K562 (cell line): ENCODE results near the gene CORO6. TPM values are rescaled to one million over a fixed set of nuclear protein-coding genes. Genes with fewer than 3 reads are reported as not detected.

Experiments used
- CBX5 ChIP-seq: IDR thresholded peaks from 2 replicates; pipeline ENCODE4 v1.6.1; 2014; ENCODE audit warnings: low read depth, borderline replicate concordance
- CCAR2 ChIP-seq: fragments of 200-400 bp; formaldehyde crosslinking; IDR thresholded peaks from 2 replicates; pipeline ENCODE4 v1.6.1; 2017; ENCODE audit warnings: mild to moderate bottlenecking, low read depth, low read length
- DLX4 ChIP-seq: fragments of 250-450 bp; sonication (Bioruptor Pico); IDR thresholded peaks from 2 replicates; pipeline ENCODE4 v1.6.1; 2021; ENCODE audit warnings: mild to moderate bottlenecking
- ETS2 ChIP-seq: IDR thresholded peaks from 2 replicates; pipeline ENCODE4 v1.6.1; 2016; ENCODE audit warnings: borderline replicate concordance, missing genetic modification characterization, mild to moderate bottlenecking, moderate library complexity, missing compliant biosample characterization; ENCODE audit not compliant: poor library complexity, severe bottlenecking
- GABPA ChIP-seq: fragments of 200-800 bp; sonication (Bioruptor generic); conservative IDR thresholded peaks from 2 replicates; pipeline ENCODE4 v1.6.1; 2016; ENCODE audit warnings: low read depth, missing genetic modification characterization, missing compliant biosample characterization
- HMBOX1 ChIP-seq: sonication (generic); IDR thresholded peaks from 2 replicates; pipeline ENCODE4 v1.6.1; 2016
- IFI16 ChIP-seq: fragments of 250-450 bp; sonication (Bioruptor Pico); IDR thresholded peaks from 2 replicates; pipeline ENCODE4 v2.1.2; 2022; ENCODE audit warnings: mild to moderate bottlenecking, inconsistent platforms
- KAT7 ChIP-seq: sonication (generic); formaldehyde crosslinking; IDR thresholded peaks from 2 replicates; pipeline ENCODE4 v1.8.0; 2022; ENCODE audit warnings: missing genetic modification reagents, mild to moderate bottlenecking, borderline replicate concordance
- NCOA6 ChIP-seq: fragments of 450-650 bp; IDR thresholded peaks from 2 replicates; pipeline ENCODE4 v1.6.1; 2017; ENCODE audit warnings: mild to moderate bottlenecking
- SUPT5H ChIP-seq: fragments of 450-650 bp; IDR thresholded peaks from 2 replicates; pipeline ENCODE4 v1.6.1; 2016
- ZBTB49 ChIP-seq: sonication (generic); formaldehyde crosslinking; IDR thresholded peaks from 2 replicates; pipeline ENCODE4 v1.8.0; 2022; ENCODE audit warnings: missing genetic modification reagents, mild to moderate bottlenecking, borderline replicate concordance
- ZBTB7A ChIP-seq: IDR thresholded peaks from 2 replicates; pipeline ENCODE4 v1.6.1; 2011; ENCODE audit warnings: low read depth, mild to moderate bottlenecking, low read length, moderate library complexity, borderline replicate concordance; ENCODE audit not compliant: control insufficient read depth
- ZBTB9 ChIP-seq: fragments of 450-650 bp; formaldehyde crosslinking; IDR thresholded peaks from 2 replicates; pipeline ENCODE4 v1.4.0; 2020; ENCODE audit warnings: mild to moderate bottlenecking, moderate library complexity
- ZC3H4 ChIP-seq: sonication (generic); formaldehyde crosslinking; IDR thresholded peaks from 2 replicates; pipeline ENCODE4 v1.9.0; 2021; ENCODE audit warnings: missing genetic modification reagents, borderline replicate concordance
- ZNF239 ChIP-seq: fragments of 250-450 bp; sonication (Bioruptor Pico); IDR thresholded peaks from 2 replicates; pipeline ENCODE4 v1.4.0; 2020; ENCODE audit warnings: mild to moderate bottlenecking
- ZNF282 ChIP-seq: sonication (generic); formaldehyde crosslinking; IDR thresholded peaks from 2 replicates; pipeline ENCODE4 v1.8.1; 2023; ENCODE audit warnings: missing genetic modification reagents
- ZNF3 ChIP-seq: fragments of 250-450 bp; sonication (Bioruptor Pico); IDR thresholded peaks from 2 replicates; pipeline ENCODE4 v1.5.0; 2021; ENCODE audit warnings: mild to moderate bottlenecking, moderate library complexity
- ZNF511 ChIP-seq: sonication (generic); formaldehyde crosslinking; IDR thresholded peaks from 2 replicates; pipeline ENCODE4 v1.8.0; 2022; ENCODE audit warnings: mild to moderate bottlenecking, missing genetic modification reagents
- ZNF551 ChIP-seq: fragments of 250-450 bp; sonication (Bioruptor Pico); IDR thresholded peaks from 2 replicates; pipeline ENCODE4 v1.5.0; 2021; ENCODE audit warnings: mild to moderate bottlenecking, moderate library complexity
- ZNF77 ChIP-seq: fragments of 250-450 bp; sonication (Bioruptor Pico); IDR thresholded peaks from 2 replicates; pipeline ENCODE4 v1.5.0; 2020
- polyA plus RNA-seq, 8 experiments: library from polyadenylated mRNA; depleted of rRNA in 4 of 8; stranded (reverse) in 5 of 8; unstranded in 3 of 8; fragments of >200 nt; fragmentation: Nextera tagmentation in 2 of 8; fragmentation: Illumina TruSeq in 1 of 8; extraction: Ambion mirVana in 2 of 8; extraction: Trizol in 1 of 8; gene quantifications; 2 replicates each; pipeline versions ENCODE4 v1.2.1 to v1.2.3, GENCODE V29; 2011 to 2014; ENCODE audit warnings: inconsistent platforms in 1 of 8, missing spikeins in 1 of 8
- total RNA-seq, 7 experiments: library from RNA; depleted of rRNA in 6 of 7; stranded (reverse); fragments of >200 nt in 6 of 7; fragmentation: Illumina TruSeq in 2 of 7; extraction: Trizol in 2 of 7; gene quantifications; 2 replicates each; pipeline versions ENCODE4 v1.2.1 to v1.2.3, GENCODE V29; 2011 to 2021; ENCODE audit warnings: low replicate concordance in 1 of 7

The CORO6 gene
- total and polyA plus RNA-seq, 9 of the 15 experiments (the other 6 are each of a cell fraction or from before 2014, with no cell fraction given) = 0.04 to 11.9 (median 2.4) TPM

- no peak for TF ChIP-seq HMBOX1
- no peak for TF ChIP-seq GABPA (tag)
- TF ChIP-seq ZC3H4 (CRISPR knock-in tag) = no peak
- peak; percentile 42; the same call in 1 of the 2 replicates for TF ChIP-seq ZBTB7A
- no peak for TF ChIP-seq ZNF551 (CRISPR knock-in tag)
- TF ChIP-seq KAT7 = no peak
- no peak for TF ChIP-seq ZBTB9
- TF ChIP-seq ETS2 = no peak
- TF ChIP-seq ZNF77 (CRISPR knock-in tag) = no peak
- no peak for TF ChIP-seq CCAR2
- no peak for TF ChIP-seq ZNF3 (CRISPR knock-in tag)
- TF ChIP-seq IFI16 = no peak
- no peak for TF ChIP-seq CBX5
- TF ChIP-seq ZBTB49 (CRISPR knock-in tag) = no peak
- TF ChIP-seq NCOA6 = no peak
- no peak for TF ChIP-seq ZNF239 (CRISPR knock-in tag)
- TF ChIP-seq DLX4 = no peak
- no peak for TF ChIP-seq ZNF282 (CRISPR knock-in tag)
- TF ChIP-seq ZNF511 = no peak
- no peak for TF ChIP-seq SUPT5H
Observed at GRCh38 chr17:29617481-29618271, 5.0 kb downstream of the CORO6 start (continued).
